CD4-positive, alpha-beta memory T cell (primary cell): ENCODE data around the gene MUC2. TPM values are rescaled to one million over a fixed set of nuclear protein-coding genes. Genes with fewer than 3 reads are reported as not detected.

ENCODE experiments used
- CTCF ChIA-PET: fragments of 350-600 bp; sonication (Branson Sonifier 250); formaldehyde crosslinking; loops from one replicate; lab custom pipeline; 2021; ENCODE audit warnings: inconsistent platforms; ENCODE audit not compliant: partially characterized antibody; lab: Charles Lee
- POLR2A ChIA-PET: fragments of 350-600 bp; sonication (Branson Sonifier 250); formaldehyde crosslinking; loops from one replicate; lab custom pipeline; 2021; ENCODE audit not compliant: partially characterized antibody; lab: Charles Lee
- DNase-seq, 5 donors: peaks; one replicate each; pipeline versions ENCODE4 v3.0.0 to v3.0.0-alpha.2; 2020 to 2022; ENCODE audit warnings: mixed read lengths in 1 of 5
- H3K27ac ChIP-seq: one replicate; pipeline ENCODE4 v1.7.0; 2013; ENCODE audit warnings: low read depth, low read length
- H3K27me3 ChIP-seq: 2 replicates; pipeline ENCODE4 v1.7.0; 2013; ENCODE audit warnings: mild to moderate bottlenecking, low read length, moderate library complexity; ENCODE audit not compliant: insufficient read depth
- H3K36me3 ChIP-seq: 2 replicates; pipeline ENCODE4 v1.7.0; 2013; ENCODE audit warnings: mild to moderate bottlenecking, low read length, moderate library complexity; ENCODE audit not compliant: insufficient read depth
- H3K4me1 ChIP-seq: 2 replicates; pipeline ENCODE4 v1.7.0; 2013; ENCODE audit warnings: mild to moderate bottlenecking, low read length, moderate library complexity; ENCODE audit not compliant: insufficient read depth
- H3K4me3 ChIP-seq, 2 donors: one replicate each; pipeline ENCODE4 v1.7.0; 2013; ENCODE audit warnings: low read length in 2 of 2, mild to moderate bottlenecking in 1 of 2
- H3K9me3 ChIP-seq, 2 donors: one replicate each; pipeline ENCODE4 v1.7.0; 2013; ENCODE audit warnings: low read length in 2 of 2, control low read depth in 1 of 2; ENCODE audit not compliant: control insufficient read depth in 1 of 2
- H3K27ac Mint-ChIP-seq, 7 donors: one replicate each; pipeline ENCODE4 v1.8.0; 2020 to 2021; ENCODE audit warnings: mixed read lengths in 7 of 7, mild to moderate bottlenecking in 6 of 7, inconsistent platforms in 3 of 7, moderate library complexity in 3 of 7
- H3K27me3 Mint-ChIP-seq, 2 donors: one replicate each; pipeline ENCODE4 v1.8.0; 2020 to 2021; ENCODE audit warnings: mixed read lengths in 2 of 2
- H3K36me3 Mint-ChIP-seq, 2 donors: one replicate each; pipeline ENCODE4 v1.8.0; 2020 to 2021; ENCODE audit warnings: mixed read lengths in 2 of 2, inconsistent platforms in 1 of 2, mild to moderate bottlenecking in 1 of 2
- H3K4me1 Mint-ChIP-seq, 4 donors: one replicate each; pipeline ENCODE4 v1.8.0; 2020 to 2021; ENCODE audit warnings: mixed read lengths in 4 of 4, mild to moderate bottlenecking in 1 of 4
- H3K4me3 Mint-ChIP-seq, 8 donors: one replicate each; pipeline ENCODE4 v1.8.0; 2020 to 2021; ENCODE audit warnings: mixed read lengths in 8 of 8, mild to moderate bottlenecking in 7 of 8, moderate library complexity in 6 of 8, inconsistent platforms in 3 of 8
- H3K9me3 Mint-ChIP-seq, 8 donors: one replicate each; pipeline ENCODE4 v1.8.0; 2020 to 2021; ENCODE audit warnings: mixed read lengths in 8 of 8, mild to moderate bottlenecking in 5 of 8, inconsistent platforms in 3 of 8, moderate library complexity in 1 of 8
- intact Hi-C: fragments of 100-400 bp; cut with micrococcal nuclease; formaldehyde crosslinking; loops from one replicate; pipeline ENCODE4 v1.15.1; 2023
- polyA plus RNA-seq, 2 donors: library from polyadenylated mRNA; unstranded; fragments of 300-500 nt; fragmentation: Illumina TruSeq; gene quantifications; one replicate each; pipeline ENCODE4 v1.2.3, GENCODE V29; 2021
- total RNA-seq, 2 experiments: library from RNA; stranded (reverse); gene quantifications; one replicate each; pipeline ENCODE4 v1.2.3, GENCODE V29; 2021

The MUC2 gene
- total and polyA plus RNA-seq, 4 experiments from 2014 or later: not detected

GRCh38 chr11:1049071-1049405 is 25.6 kb upstream of the MUC2 start:
- POLR2A ChIA-PET: no interaction called here
- Mint-ChIP-seq H3K27me3 (peaks cover 6 to 14% of the 10 kb centered on the region in 2 donors), H3K4me1 (peaks cover 0 to 9% (median under 1%) of the 10 kb centered on the region in 4 donors), H3K9me3 (peaks cover 0 to 3% (median 0%) of the 10 kb centered on the region in 8 donors), H3K27ac (peak overlapping the region in 1 of 7 donors; percentile 35), H3K36me3 (no peaks in the 10 kb centered on the region), H3K4me3 (no peak overlapping the region)
- H3K4me1 ChIP-seq: peaks cover 4% of the 10 kb centered on the region
- no peaks in the 10 kb centered on the region for H3K27me3 ChIP-seq
- no peak overlapping the region for H3K27ac ChIP-seq
- DNase-seq: no peak
- no peak overlapping the region for H3K4me3 ChIP-seq
- CTCF ChIA-PET: interaction anchor here (3.2 kb wide), 1 partner anchor 201 kb away, joined by 35 read pairs; no protein-coding TSS in a partner anchor
- H3K36me3 ChIP-seq: no peaks in the 10 kb centered on the region
- H3K9me3 ChIP-seq: no peaks in the 10 kb centered on the region
- intact Hi-C loops: no loop called here

DNA sequence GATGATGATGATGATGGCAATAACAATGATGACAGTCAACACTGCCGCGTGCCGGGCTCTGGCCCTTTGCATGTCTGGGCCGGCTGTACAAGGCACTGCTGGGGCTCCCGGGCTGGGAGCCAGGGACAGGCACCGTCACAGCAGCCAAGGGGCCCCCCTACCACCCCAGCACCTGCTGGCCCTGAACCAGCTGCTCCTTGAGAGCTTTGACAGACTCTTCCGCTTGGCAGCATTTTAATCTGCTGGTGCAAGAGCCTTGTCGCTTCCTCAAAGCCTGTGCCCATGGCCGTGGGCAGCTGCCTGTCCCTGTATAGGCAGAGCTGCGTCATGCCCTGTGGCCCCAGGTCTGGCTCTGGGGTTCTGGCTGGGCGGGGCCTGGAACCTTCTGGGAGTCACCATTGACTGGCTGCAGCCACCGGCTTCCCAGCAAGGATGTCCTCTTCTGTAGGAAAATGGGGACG is 25.2 kb upstream of the MUC2 start:
- Histone ChIP-seq H3K4me3 (no peak overlapping the region), H3K36me3 (no peaks in the 10 kb centered on the region), H3K9me3 (no peaks in the 10 kb centered on the region), H3K27me3 (no peaks in the 10 kb centered on the region), H3K4me1 (peaks cover 4% of the 10 kb centered on the region), H3K27ac (no peak overlapping the region)
- CTCF ChIA-PET: interaction anchor here (3.2 kb wide), 1 partner anchor 202 kb away, joined by 35 read pairs; no protein-coding TSS in a partner anchor
- H3K4me3 Mint-ChIP-seq: no peak overlapping the region
- DNase-seq: no peak
- peak overlapping the region in 1 of 7 donors; percentile 35 for H3K27ac Mint-ChIP-seq
- peaks cover 0 to 3% (median 0%) of the 10 kb centered on the region in 8 donors for H3K9me3 Mint-ChIP-seq
- no peaks in the 10 kb centered on the region for H3K36me3 Mint-ChIP-seq
- POLR2A ChIA-PET: no interaction called here
- peaks cover 6 to 14% of the 10 kb centered on the region in 2 donors for H3K27me3 Mint-ChIP-seq
- peaks cover 0 to 9% (median under 1%) of the 10 kb centered on the region in 4 donors for H3K4me1 Mint-ChIP-seq
- intact Hi-C loops: no loop called here

DNA sequence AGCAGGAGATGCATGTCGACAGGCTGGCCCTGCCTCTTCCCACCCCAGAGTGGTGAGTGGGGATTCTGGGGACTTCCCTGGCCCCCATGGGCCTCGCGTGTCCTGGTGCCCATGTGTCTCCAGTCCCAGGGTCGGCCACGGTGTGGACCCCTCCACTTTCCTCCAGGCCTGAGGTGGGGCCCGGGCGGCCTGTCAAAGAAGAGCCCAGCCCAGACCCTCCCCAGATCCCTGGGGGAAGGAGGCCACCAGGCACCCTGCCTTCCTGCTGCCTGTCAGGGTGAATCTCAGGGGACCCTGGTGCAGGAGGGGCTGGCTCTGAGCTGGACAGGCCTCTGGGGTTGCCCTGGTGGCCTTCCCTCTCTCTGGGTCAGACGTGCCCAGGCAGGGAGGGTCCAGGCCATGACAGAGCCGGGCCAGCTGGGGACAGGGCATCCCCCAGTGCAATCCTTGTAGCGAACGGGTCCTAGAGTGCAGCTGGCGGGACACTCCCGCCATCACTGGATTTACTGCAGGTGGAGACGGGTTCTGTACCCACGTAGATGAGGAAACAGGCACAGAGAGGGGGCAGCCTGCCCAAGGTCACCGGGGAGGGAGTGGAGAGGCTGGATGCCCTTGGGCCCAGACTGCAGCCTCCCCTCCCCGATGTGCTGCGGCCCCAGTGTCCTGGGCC is 24.6 kb upstream of the MUC2 start:
- peaks cover 0 to 9% (median under 1%) of the 10 kb centered on the region in 4 donors for H3K4me1 Mint-ChIP-seq
- H3K4me3 Mint-ChIP-seq: no peak overlapping the region
- no peak for DNase-seq
- peaks cover 4% of the 10 kb centered on the region for H3K4me1 ChIP-seq
- ChIA-PET POLR2A (interaction anchor here (1.6 kb wide), 1 partner anchor 202 kb away, joined by 6 read pairs; no protein-coding TSS in a partner anchor), CTCF (interaction anchor here (1.7 to 3.2 kb wide), 2 partner anchors 202 to 209 kb away, joined by 5 to 35 read pairs; no protein-coding TSS in a partner anchor)
- no peaks in the 10 kb centered on the region for H3K36me3 ChIP-seq
- no peak overlapping the region for H3K27ac ChIP-seq
- no peaks in the 10 kb centered on the region for H3K9me3 ChIP-seq
- H3K27me3 Mint-ChIP-seq: peaks cover 6 to 11% of the 10 kb centered on the region in 2 donors
- H3K9me3 Mint-ChIP-seq: peaks cover 0 to 3% (median 0%) of the 10 kb centered on the region in 8 donors
- H3K4me3 ChIP-seq: no peak overlapping the region
- intact Hi-C loops: no loop called here
- H3K36me3 Mint-ChIP-seq: no peaks in the 10 kb centered on the region
- H3K27me3 ChIP-seq: no peaks in the 10 kb centered on the region
- H3K27ac Mint-ChIP-seq: no peak overlapping the region

- H3K27me3 ChIP-seq: no peaks in the 10 kb centered on the region
- peaks cover 6 to 12% of the 10 kb centered on the region in 2 donors for H3K27me3 Mint-ChIP-seq
- no peaks in the 10 kb centered on the region for H3K36me3 Mint-ChIP-seq
- peaks cover 0 to 3% (median 0%) of the 10 kb centered on the region in 8 donors for H3K9me3 Mint-ChIP-seq
- peaks cover 0 to 9% (median under 1%) of the 10 kb centered on the region in 4 donors for H3K4me1 Mint-ChIP-seq
- intact Hi-C loops: loop anchor here (1.0 kb wide), 1 partner anchor 125 kb away; the partner anchor contains the start of gene AP2A2
- DNase-seq: peak; percentile 58 to 72 (median 70)
- H3K36me3 ChIP-seq: no peaks in the 10 kb centered on the region
- no peak overlapping the region for H3K4me3 Mint-ChIP-seq
- peaks cover 4% of the 10 kb centered on the region for H3K4me1 ChIP-seq
- H3K27ac ChIP-seq: no peak overlapping the region
- ChIA-PET POLR2A (interaction anchor here (0.9 to 1.6 kb wide), 2 partner anchors 123 to 202 kb away, joined by 3 to 6 read pairs; no protein-coding TSS in a partner anchor), CTCF (interaction anchor here (1.7 to 3.2 kb wide), 2 partner anchors 203 to 210 kb away, joined by 5 to 35 read pairs; no protein-coding TSS in a partner anchor)
- no peak overlapping the region for H3K4me3 ChIP-seq
- H3K9me3 ChIP-seq: no peaks in the 10 kb centered on the region
- H3K27ac Mint-ChIP-seq: peak overlapping the region in 1 of 7 donors; percentile 36
These were observed 23.9 kb upstream of the MUC2 start for GRCh38 chr11:1050581-1051355.

- Histone ChIP-seq H3K36me3 (no peaks in the 10 kb centered on the region), H3K4me3 (no peak overlapping the region), H3K4me1 (peaks cover 4% of the 10 kb centered on the region), H3K27ac (no peak overlapping the region), H3K9me3 (no peaks in the 10 kb centered on the region), H3K27me3 (no peaks in the 10 kb centered on the region)
- ChIA-PET CTCF (interaction anchor here (1.2 to 3.2 kb wide), 3 partner anchors 123 to 210 kb away, joined by 3 to 35 read pairs (median 5); no protein-coding TSS in a partner anchor), POLR2A (interaction anchor here (0.9 to 1.6 kb wide), 2 partner anchors 124 to 203 kb away, joined by 3 to 6 read pairs; no protein-coding TSS in a partner anchor)
- peaks cover 6 to 12% of the 10 kb centered on the region in 2 donors for H3K27me3 Mint-ChIP-seq
- no peaks in the 10 kb centered on the region for H3K36me3 Mint-ChIP-seq
- peaks cover 0 to 2% (median 0%) of the 10 kb centered on the region in 8 donors for H3K9me3 Mint-ChIP-seq
- peaks cover 0 to 9% (median under 1%) of the 10 kb centered on the region in 4 donors for H3K4me1 Mint-ChIP-seq
- intact Hi-C loops: loop anchor here (1.0 kb wide), 1 partner anchor 126 kb away; the partner anchor contains the start of gene AP2A2
- H3K4me3 Mint-ChIP-seq: no peak overlapping the region
- DNase-seq: no peak
- H3K27ac Mint-ChIP-seq: no peak overlapping the region
These were observed 23.1 kb upstream of the MUC2 start for GRCh38 chr11:1051356-1052132.

- Mint-ChIP-seq H3K4me1 (peaks cover 0 to 3% (median 0%) of the 10 kb centered on the region in 4 donors), H3K4me3 (no peak overlapping the region), H3K9me3 (no peaks in the 10 kb centered on the region), H3K27me3 (peaks cover 6 to 12% of the 10 kb centered on the region in 2 donors), H3K27ac (no peak overlapping the region), H3K36me3 (no peaks in the 10 kb centered on the region)
- intact Hi-C loops: no loop called here
- Histone ChIP-seq H3K4me3 (no peak overlapping the region), H3K36me3 (no peaks in the 10 kb centered on the region), H3K9me3 (no peaks in the 10 kb centered on the region), H3K27me3 (no peaks in the 10 kb centered on the region), H3K27ac (no peak overlapping the region), H3K4me1 (peaks cover 4% of the 10 kb centered on the region)
- CTCF ChIA-PET: interaction anchor here (0.6 to 3.2 kb wide), 4 partner anchors 124 to 273 kb away, joined by 3 to 35 read pairs (median 4); no protein-coding TSS in a partner anchor
- DNase-seq: no peak
- POLR2A ChIA-PET: interaction anchor here (0.9 kb wide), 1 partner anchor 124 kb away, joined by 3 read pairs; no protein-coding TSS in a partner anchor
These were observed 22.3 kb upstream of the MUC2 start for GRCh38 chr11:1052133-1053011.
